Smooth muscle cell (in vitro differentiated cells): ENCODE results near the gene VIL1. TPM values are rescaled to one million over a fixed set of nuclear protein-coding genes. Genes with fewer than 3 reads are reported as not detected.

ENCODE experiments used
- DNase-seq: peaks from one replicate; lab custom pipeline; 2025; ENCODE audit not compliant: unreplicated experiment; lab: John Stamatoyannopoulos, UW
- H2AFZ ChIP-seq: fragments of 200-600 bp; sonication (generic); 2 replicates; pipeline ENCODE4 v1.6.0; 2016; ENCODE audit warnings: antibody characterized with exemption, low read depth, mild to moderate bottlenecking
- H3F3A ChIP-seq: fragments of 200-600 bp; sonication (generic); 2 replicates; pipeline ENCODE4 v1.6.0; 2017; ENCODE audit warnings: antibody characterized with exemption, low read depth
- H3K27ac ChIP-seq: fragments of 200-600 bp; sonication (generic); 2 replicates; pipeline ENCODE4 v1.5.1; 2016; ENCODE audit warnings: low read depth, mild to moderate bottlenecking
- H3K27me3 ChIP-seq: fragments of 200-600 bp; sonication (generic); 2 replicates; pipeline ENCODE4 v1.6.1; 2016; ENCODE audit warnings: low read depth, mild to moderate bottlenecking
- H3K36me3 ChIP-seq: fragments of 200-600 bp; sonication (generic); 2 replicates; pipeline ENCODE4 v1.5.1; 2016; ENCODE audit warnings: low read depth
- H3K4me1 ChIP-seq: fragments of 200-600 bp; sonication (generic); 2 replicates; pipeline ENCODE4 v1.5.1; 2016; ENCODE audit warnings: low read depth
- H3K4me2 ChIP-seq: fragments of 200-600 bp; sonication (generic); 2 replicates; pipeline ENCODE4 v1.6.0; 2016; ENCODE audit warnings: mild to moderate bottlenecking
- H3K4me3 ChIP-seq: fragments of 200-600 bp; sonication (generic); 2 replicates; pipeline ENCODE4 v1.5.1; 2016; ENCODE audit warnings: mild to moderate bottlenecking
- H3K79me2 ChIP-seq: fragments of 200-600 bp; sonication (generic); 2 replicates; pipeline ENCODE4 v1.6.0; 2016; ENCODE audit warnings: low read depth, mild to moderate bottlenecking
- H3K9ac ChIP-seq: fragments of 200-600 bp; sonication (generic); 2 replicates; pipeline ENCODE4 v1.6.0; 2016; ENCODE audit warnings: low read depth
- H3K9me3 ChIP-seq: fragments of 200-600 bp; sonication (generic); replicated peaks from 2 replicates; pipeline ENCODE4 v1.5.1; 2016; ENCODE audit warnings: low read depth
- H4K20me1 ChIP-seq: fragments of 200-600 bp; sonication (generic); 2 replicates; pipeline ENCODE4 v1.6.0; 2016; ENCODE audit warnings: low read depth
- WGBS: methylation state at CpG from one replicate; pipeline ENCODE4 v1.1.7; 2016; ENCODE audit warnings: low lambda C conversion rate; 5-methylcytosine and 5-hydroxymethylcytosine counted together
- polyA plus RNA-seq: library from polyadenylated mRNA; unstranded; fragments of >200 nt; fragmentation: Nextera tagmentation; extraction: Ambion mirVana; gene quantifications from 2 replicates; pipeline ENCODE4 v1.2.1, GENCODE V29; 2016
- total RNA-seq: library from RNA; depleted of rRNA; stranded (reverse); fragments of >200 nt; gene quantifications from 2 replicates; pipeline ENCODE4 v1.2.3, GENCODE V29; 2014
- TF ChIP-seq, protein P1 (sequence below): fragments of 200-600 bp; sonication (generic); IDR thresholded peaks from 2 replicates; pipeline ENCODE4 v1.5.1; 2017; ENCODE audit warnings: borderline replicate concordance, mild to moderate bottlenecking, antibody characterized with exemption; ENCODE audit not compliant: insufficient read depth, poor library complexity, severe bottlenecking

Gene VIL1
- total and polyA plus RNA-seq, 2 experiments from 2014 or later, result 0.15 TPM; not detected in 1

- no peak overlapping the region for H3K4me3 ChIP-seq
- H3K9me3 ChIP-seq, result no peaks in the 10 kb centered on the region
- DNase-seq, result no peak
- TF ChIP-seq, protein P1, sequence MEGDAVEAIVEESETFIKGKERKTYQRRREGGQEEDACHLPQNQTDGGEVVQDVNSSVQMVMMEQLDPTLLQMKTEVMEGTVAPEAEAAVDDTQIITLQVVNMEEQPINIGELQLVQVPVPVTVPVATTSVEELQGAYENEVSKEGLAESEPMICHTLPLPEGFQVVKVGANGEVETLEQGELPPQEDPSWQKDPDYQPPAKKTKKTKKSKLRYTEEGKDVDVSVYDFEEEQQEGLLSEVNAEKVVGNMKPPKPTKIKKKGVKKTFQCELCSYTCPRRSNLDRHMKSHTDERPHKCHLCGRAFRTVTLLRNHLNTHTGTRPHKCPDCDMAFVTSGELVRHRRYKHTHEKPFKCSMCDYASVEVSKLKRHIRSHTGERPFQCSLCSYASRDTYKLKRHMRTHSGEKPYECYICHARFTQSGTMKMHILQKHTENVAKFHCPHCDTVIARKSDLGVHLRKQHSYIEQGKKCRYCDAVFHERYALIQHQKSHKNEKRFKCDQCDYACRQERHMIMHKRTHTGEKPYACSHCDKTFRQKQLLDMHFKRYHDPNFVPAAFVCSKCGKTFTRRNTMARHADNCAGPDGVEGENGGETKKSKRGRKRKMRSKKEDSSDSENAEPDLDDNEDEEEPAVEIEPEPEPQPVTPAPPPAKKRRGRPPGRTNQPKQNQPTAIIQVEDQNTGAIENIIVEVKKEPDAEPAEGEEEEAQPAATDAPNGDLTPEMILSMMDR, result no peak
- H3K4me2 ChIP-seq, result no peak overlapping the region
- H3K79me2 ChIP-seq, result no peaks in the 10 kb centered on the region
- H3K36me3 ChIP-seq, result no peaks in the 10 kb centered on the region
- 96% methylated on average over 9 of the region's 9 CpGs for WGBS
- no peak overlapping the region for H3K9ac ChIP-seq
- H2AFZ ChIP-seq, result no peak overlapping the region
- no peaks in the 10 kb centered on the region for H3K4me1 ChIP-seq
- H3K27ac ChIP-seq, result no peak overlapping the region
- H4K20me1 ChIP-seq, result no peaks in the 10 kb centered on the region
- no peaks in the 10 kb centered on the region for H3K27me3 ChIP-seq
- no peaks in the 10 kb centered on the region for H3F3A ChIP-seq
Observed at GRCh38 chr2:218423584-218423983, 4.7 kb downstream of the VIL1 start.

GRCh38 chr2:218425531-218425930, 6.6 kb downstream of the VIL1 start:
- TF ChIP-seq, protein P1, result no peak
- Histone ChIP-seq H3K79me2 (no peaks in the 10 kb centered on the region), H3K9ac (no peak overlapping the region), H3K27me3 (no peaks in the 10 kb centered on the region), H3F3A (no peaks in the 10 kb centered on the region), H3K27ac (no peak overlapping the region), H3K4me2 (no peak overlapping the region), H3K4me1 (no peaks in the 10 kb centered on the region), H3K4me3 (no peak overlapping the region), H3K36me3 (no peaks in the 10 kb centered on the region), H2AFZ (no peak overlapping the region), H4K20me1 (no peaks in the 10 kb centered on the region), H3K9me3 (no peaks in the 10 kb centered on the region)
- WGBS, result 95% methylated on average over 10 of the region's 10 CpGs
- DNase-seq, result no peak

DNA sequence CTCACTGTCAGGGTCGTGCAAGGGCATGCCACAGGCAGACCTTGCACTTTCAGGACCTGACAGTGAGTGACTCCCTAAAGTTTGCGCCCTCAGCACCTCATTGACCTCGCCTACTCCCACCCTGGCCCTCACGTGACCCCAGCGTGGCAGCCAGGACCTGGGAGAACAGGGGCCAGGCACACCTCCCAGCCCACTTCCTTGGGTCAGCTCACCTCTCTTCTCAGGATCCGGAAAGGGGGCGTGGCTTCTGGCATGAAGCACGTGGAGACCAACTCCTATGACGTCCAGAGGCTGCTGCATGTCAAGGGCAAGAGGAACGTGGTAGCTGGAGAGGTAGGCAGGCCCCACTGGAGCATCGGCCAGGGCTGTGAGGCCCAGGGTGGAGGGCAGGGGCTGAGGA, 8.8 kb downstream of the VIL1 start:
- Histone ChIP-seq H3K79me2 (no peaks in the 10 kb centered on the region), H3K27ac (no peak overlapping the region), H3F3A (no peaks in the 10 kb centered on the region), H3K4me3 (no peak overlapping the region), H3K36me3 (no peaks in the 10 kb centered on the region), H3K9ac (no peak overlapping the region), H2AFZ (no peak overlapping the region), H4K20me1 (no peaks in the 10 kb centered on the region), H3K27me3 (no peaks in the 10 kb centered on the region), H3K4me2 (no peak overlapping the region), H3K9me3 (no peaks in the 10 kb centered on the region), H3K4me1 (no peaks in the 10 kb centered on the region)
- 81% methylated on average over 11 of the region's 11 CpGs for WGBS
- TF ChIP-seq, protein P1, result no peak
- DNase-seq, result no peak

DNA sequence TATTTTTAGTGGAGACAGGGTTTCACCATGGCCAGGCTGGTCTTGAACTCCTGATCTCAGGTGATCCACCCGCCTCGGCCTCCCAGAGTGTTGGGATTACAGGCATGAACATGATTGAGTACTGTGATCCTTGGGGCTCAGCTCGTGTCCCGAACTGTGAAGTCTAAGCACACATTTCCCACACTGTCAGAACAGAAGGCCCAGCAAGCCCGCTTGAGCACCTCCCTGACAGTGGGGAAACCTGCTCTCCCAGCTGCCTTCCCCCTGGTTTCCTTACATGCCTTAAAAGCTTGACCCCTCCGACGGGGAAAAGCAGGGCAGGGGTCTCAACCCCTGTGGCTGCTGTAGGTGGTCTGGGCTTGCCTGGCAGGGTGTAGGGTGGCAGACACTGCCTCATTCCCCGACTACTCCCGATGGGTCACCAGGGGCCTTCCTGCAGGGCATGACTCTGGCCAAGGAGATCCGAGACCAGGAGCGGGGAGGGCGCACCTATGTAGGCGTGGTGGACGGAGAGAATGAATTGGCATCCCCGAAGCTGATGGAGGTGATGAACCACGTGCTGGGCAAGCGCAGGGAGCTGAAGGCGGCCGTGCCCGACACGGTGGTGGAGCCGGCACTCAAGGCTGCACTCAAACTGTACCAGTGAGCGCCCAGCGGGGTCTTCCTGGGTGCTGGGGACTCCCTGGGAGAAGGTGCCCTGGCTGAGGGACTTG, 10.1 kb downstream of the VIL1 start:
- Histone ChIP-seq H2AFZ (no peak overlapping the region), H3K9me3 (no peaks in the 10 kb centered on the region), H3K9ac (no peak overlapping the region), H4K20me1 (no peaks in the 10 kb centered on the region), H3K4me2 (no peak overlapping the region), H3K4me3 (no peak overlapping the region), H3K79me2 (no peaks in the 10 kb centered on the region), H3K36me3 (no peaks in the 10 kb centered on the region), H3K27me3 (no peaks in the 10 kb centered on the region), H3K27ac (no peak overlapping the region), H3K4me1 (no peaks in the 10 kb centered on the region), H3F3A (no peaks in the 10 kb centered on the region)
- 95% methylated on average over 24 of the region's 24 CpGs for WGBS
- TF ChIP-seq, protein P1, result no peak
- no peak for DNase-seq
